ENCODE results near the gene TRIM10.
A peak's percentile ranks its signal among the peaks of the same experiment; 100 is the strongest.
"Not testable (repeated sequence)": the region's sequence is repeated elsewhere in the genome, so short reads cannot be mapped to it uniquely, and the experiment has no call there.

TRIM10 gene

DNA sequence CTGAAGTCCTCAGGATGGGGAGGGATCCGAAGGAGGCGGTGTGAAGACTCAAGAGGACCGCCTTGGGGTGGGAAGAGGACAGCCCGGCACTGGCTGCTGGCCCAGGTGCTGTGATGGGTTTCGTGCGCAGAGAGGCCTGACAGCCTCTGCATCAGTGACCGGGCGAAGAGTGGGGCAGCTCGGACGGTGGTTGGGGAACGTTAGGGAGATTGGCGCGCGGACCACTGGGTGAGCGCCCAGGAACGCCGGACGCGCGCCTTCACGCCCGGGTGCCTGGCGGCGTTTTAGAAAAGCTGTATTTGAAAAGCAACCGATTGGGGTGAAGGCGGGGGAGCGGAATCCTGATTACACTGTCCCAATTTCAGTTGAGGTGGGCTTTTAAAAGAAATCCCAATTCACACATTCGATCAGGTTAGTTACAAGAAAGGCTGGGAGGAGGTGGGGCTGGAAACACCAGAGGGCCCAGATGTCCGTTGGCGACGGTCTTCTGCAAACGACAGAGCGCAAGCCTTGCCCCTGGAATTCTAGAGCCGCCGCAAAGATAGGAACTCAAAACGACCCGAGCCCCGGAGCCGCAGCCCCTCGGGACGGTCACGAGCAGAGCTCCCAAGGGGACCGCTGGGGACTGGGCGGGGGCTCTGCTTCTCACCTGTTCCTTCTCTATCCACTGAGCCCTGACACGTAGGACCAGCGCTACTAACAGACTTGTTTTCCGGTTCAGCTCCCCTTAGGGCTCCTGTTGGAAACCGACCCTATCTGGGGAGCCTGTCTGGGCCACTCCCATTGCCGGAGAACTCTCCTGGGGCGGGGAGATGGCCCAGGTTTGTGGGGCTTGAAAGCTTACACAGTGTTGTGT, 33.5 kb downstream of the TRIM10 start:
- DNase-seq: no peak

DNA sequence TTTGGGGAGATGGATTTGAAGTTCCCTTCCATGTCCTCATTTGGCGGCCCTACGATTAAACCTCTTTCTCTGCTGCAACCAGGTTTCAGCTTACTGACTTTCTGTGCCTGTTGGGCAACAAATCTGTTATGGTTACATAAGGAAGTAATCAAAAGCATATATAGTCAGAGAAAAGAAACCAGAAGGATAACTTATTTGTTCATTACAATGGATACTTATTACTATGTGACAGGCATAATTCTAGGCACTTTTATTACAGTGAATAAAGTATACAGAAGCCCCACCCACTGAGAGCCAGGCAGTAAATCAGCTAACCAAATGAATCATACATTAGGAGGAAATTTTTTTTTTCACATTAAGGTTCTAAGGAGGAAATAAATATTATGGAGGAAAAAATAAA, 38.5 kb downstream of the TRIM10 start:
- DNase-seq: no peak

DNA sequence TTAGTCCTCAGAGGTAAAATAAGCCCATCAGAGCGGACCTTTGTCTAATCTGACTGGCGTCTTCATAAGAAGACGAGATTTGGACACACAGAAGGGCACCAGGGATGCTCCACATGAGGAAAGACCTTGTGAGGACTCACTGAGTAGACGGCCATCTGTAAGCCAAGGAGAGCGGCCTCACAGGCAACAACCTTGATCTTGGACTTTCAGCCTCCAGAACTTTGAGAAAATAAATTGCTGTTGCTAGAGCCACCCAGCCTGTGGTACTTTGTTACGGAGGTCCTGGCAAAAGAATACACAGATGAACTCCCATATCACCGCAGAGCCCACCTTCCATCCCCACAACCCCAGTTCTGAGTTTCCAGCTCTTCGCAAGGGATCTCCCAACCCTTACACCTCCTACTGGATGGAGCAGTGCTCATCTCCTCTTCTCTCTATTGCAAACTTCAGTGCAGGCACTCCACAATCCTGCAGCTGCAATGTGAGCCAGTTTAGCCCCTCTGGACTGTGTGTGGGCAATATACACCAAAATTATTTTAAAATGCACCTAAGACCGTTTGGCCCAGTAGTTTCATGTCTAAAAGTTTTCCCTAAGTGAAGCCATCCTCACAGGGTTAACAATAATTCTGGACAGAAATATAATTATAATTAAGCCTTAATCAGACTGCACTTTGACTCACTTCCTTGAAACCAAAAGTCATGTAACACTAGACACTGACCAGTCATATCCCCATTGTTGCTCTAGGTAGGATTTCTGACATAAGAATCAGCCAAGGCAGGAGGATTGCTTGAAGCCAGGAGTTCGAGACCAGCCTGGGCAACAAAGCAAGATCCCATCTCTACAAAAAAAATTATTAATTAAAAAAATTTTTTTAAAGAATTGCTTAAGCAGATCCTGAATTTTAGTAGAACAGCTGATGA, 39.3 kb downstream of the TRIM10 start:
- no peak for DNase-seq

DNA sequence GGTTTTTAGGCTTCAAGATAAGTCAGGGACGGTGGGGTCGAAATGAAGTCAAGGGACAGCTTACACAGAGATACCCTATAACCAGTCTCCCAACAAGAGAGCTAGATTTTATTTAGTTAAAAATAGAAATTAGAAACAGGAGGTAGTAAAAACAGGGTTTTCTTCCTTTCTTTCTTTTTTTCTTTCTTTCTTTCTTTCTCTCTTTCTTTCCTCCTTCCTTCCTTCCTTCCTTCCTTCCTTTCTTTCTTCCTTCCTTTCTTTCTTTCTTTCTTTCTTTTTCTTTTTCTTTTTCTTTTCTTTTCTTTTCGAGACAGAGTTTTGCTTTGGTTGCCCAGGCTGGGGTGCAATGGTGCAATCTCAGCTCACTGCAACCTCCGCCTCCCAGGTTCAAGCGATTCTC, 42.3 kb downstream of the TRIM10 start:
- DNase-seq: not testable (repeated sequence)

DNA sequence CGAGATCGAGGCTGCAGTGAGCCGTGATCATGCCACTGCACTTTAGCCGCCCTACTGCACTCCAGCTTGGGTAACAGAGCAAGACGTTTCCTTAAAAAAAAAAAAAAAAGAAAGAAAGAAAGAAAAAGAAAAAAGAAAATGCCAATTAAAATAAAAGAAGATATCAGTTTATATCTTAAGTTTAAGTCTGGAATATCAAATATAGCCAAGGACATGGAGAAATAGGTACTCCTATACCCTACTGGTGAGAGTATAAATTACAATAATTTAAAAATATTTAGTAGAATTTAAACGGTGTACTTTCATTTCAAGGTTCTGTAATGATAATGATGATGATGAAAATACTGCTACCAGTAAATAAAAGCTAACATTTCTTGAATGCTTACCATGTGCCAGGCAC, 44.3 kb downstream of the TRIM10 start:
- DNase-seq: no peak

DNA sequence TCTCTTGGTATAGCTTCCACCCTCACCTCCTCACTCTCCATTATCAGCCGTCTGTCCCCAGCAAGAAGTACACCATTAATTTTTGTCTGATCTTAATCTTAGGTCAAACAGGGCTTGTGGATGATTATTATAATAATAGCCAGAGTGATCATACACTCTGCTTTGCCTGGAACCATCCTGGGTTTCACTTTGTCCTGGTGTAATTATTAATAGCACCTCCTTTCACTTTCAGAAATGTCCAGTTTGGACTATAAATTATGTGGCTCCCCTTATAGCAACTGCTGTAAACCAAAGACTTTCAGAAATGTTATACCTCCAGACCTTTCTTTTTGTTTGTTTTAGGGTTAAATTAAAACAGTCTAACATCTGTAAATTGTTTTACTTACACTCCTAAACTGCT, 47.2 kb downstream of the TRIM10 start:
- DNase-seq: no peak

DNA sequence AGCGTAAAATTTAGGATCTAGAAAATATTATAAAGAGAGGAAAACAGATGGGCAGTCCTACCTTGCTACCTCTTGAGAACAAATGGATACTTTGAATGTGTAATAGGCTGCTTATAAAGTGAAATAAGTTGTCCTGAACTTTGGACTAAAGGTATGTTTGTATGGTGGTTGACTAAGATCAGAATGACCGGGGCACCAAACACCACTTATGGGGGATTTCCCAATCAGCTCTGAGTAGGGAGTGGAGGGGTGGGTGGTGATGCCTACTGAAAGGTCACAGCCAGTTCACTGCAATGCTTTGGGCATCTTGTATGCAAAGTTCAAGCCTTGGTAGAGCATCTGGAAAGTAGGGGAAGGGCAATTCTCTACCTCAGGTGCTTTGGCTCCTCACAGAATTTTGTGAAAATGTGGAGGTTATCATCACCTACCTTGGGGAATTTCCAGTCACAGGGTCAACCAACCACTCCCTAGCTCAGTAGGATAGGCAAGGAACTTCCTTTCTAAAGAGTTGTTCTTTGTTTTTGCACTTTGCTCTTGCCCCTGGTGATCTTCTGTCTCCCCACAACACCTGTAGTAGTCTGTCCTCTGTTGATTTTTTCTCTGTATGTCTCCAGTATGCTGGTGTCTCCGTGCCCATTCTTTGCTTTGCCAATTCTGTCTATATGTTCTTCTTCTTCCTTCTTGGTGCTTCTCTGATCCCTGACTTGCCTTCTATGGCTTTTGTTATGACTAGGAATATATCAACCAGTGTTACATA, 47.8 kb downstream of the TRIM10 start, which contains the start of gene TRIM31:
TRIM31 (minus strand) TSS at position 88 of the 757 bp plus-strand sequence. CDS start 285 bp downstream, outside the sequence.
- DNase-seq: no peak

DNA sequence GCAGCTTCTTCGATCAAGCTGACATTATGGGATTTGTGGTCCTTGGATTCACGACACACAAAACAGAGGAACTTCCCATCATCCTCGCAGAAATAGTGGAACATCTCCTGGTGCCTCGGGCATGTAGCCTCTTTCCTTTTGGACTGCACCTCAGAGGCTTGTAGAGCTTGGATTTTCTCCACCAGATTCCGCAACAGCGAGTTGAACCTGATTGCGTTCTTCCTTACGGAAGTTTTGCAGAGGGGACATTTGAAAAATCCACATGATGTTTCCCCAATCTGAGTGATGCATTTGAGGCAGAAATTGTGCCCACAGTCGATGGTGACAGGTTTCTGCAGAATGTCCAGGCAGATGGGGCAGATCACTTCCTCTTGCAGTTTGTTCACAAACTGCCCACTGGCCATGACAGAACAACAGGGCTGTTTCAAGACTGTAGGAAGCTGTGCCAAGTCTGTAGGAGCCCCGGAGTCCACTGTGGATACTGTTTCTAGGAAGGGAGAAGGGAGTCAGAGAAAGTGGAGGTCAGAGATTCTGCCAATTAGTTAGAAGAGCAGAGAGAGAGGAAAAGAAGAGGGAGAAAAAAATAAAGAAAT, 48.5 kb downstream of the TRIM10 start:
- no peak for DNase-seq

DNA sequence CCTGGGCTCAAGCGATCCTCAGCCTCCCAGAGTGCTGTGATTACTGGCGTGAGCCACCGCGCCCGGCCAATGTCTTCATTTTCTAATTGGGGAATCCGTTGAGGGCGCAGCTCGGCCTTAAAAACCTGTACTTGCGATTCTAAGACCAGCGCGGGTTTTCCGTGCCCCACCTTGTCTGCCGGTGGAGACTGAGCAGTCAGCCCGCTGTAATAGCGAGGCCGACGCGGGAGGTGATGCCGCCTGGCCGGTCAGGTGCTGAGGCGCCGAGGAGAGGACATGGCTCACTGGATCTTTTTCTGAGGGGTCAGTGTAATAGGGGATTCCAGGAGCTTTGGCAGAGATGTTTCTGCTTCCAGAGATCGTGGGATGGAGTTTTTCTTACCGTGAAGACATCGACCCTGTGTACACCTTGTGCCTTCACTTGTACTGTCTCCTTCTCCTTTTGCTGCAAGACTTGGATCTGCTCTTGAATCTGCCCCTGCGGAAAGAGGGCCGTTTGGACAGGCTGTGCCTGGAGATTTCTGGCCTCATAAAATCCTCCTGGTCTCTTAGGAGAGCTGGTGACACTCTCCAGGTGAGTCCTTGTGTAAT, 49.6 kb downstream of the TRIM10 start:
- no peak for DNase-seq

DNA sequence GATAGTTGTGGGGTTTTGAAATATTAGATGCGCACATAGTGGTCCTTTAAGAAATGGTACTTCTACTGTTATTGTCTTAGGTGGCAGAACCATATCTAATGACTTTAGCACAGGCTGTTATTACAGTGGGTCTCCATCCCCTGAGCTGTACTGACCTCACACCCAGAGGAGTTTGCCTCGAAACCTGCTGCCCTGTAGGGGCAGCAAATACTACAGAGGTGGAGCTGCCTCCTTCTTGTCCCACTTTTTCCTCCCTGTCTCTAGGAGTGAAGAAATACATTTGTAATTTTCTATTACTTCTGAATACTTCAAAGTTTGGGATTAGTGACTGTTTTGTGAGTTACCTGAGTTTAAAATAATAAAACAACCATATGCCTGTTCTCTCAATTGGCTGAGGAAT, 56.4 kb downstream of the TRIM10 start:
- no peak for DNase-seq

DNA sequence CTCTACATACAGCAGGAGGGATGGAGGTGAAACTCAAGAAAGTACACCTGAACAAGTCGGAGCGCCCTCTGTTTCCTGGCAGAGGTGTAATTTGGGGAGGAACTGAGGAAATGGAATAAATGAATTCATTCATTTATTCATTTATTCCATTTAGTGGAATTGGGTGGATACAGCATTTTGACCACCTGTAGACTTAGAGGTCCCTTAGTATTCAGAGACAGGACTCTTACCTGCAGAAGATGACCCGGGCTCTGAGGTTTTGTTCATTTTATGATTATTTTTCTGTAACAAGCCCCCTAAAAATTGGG, 57.2 kb downstream of the TRIM10 start:
- no peak for DNase-seq

DNA sequence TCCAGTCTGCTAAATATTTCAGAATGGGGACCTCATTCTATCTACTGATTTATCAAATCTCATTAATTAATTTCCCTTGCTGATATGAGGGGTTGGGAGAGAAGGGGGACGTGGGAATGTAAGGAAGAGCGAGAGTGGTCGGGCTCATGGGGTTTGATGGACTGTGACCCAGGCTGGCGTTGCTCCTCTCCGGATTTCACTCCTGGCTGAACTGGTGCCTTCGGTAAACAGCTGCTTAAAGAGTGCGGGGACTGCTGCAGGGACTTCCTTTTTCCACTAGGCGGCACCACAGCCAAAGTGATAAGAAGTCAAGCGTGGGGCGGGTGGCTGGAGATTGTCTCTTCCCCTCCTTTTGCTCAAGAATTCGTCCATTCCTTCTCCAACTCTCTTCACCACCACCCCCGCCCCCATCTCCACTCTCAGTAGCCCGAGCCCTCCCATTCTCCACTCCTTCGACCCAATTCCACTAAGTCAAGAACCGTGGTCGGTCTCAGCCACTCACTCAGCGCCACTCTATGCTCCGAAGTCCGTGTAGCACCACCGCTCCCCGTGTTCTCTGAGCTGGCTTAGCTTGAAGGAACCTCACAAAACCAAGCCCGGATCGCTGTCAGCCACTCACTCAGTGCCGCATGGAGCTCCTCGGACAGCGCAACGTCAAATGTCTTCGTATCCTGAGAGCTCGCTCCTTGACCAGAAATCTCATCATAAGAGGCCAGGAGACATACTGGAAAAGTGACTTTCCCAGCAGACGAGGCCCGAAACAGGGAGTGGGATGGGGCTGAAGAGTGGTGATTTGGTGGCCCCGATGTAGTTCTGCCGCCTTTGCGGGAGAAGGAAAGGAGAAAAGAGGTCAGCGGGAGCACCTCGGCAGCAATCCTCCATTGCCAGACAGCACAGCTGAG, 57.8 kb downstream of the TRIM10 start:
- DNase-seq: peak; percentile 79

DNA sequence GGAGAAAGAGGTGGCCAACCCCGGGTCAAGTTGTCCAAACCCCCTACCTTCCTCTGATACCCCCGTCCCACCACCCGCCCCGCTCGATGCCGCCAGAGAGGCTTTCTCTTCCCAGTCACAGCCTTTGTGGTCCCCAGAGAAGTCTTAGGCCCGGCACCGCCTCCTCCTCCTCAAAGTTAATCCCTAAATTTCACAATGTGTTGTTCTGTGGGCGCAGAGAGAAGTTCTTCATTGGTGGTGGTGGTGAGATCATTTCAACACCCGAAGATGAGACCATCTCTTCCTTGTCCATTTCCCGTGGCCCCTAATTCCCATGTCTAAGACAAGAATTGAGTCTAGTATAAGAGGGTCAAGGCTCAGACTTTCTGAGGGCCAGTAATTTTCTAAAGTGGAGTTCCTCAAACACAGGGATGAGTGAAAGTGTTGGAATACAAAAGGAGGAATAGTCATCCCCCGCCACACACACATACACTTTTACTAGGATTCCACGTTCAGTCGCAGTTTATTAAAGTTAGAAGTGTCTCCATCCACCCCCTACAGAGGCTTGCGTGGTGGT, 58.5 kb downstream of the TRIM10 start:
- no peak for DNase-seq
